Endodermal cell (in vitro differentiated cells): ENCODE results near the gene CPT1A. TPM values are rescaled to one million over a fixed set of nuclear protein-coding genes. Genes with fewer than 3 reads are reported as not detected.
A peak's percentile ranks its signal among the peaks of the same experiment; 100 is the strongest.

Source experiments
- DNase-seq: peaks from one replicate; pipeline ENCODE4 v3.0.0-alpha.2; 2017
- H3K27ac ChIP-seq: 2 replicates; pipeline ENCODE4 v1.5.1; 2013; ENCODE audit warnings: mild to moderate bottlenecking, low read depth, low read length, moderate library complexity
- H3K27me3 ChIP-seq: 2 replicates; pipeline ENCODE4 v1.6.1; 2013; ENCODE audit warnings: mild to moderate bottlenecking, low read length, moderate library complexity; ENCODE audit not compliant: insufficient read depth, control insufficient read depth, poor library complexity, severe bottlenecking
- H3K36me3 ChIP-seq: 2 replicates; pipeline ENCODE4 v1.7.0; 2013; ENCODE audit warnings: mild to moderate bottlenecking, low read length, moderate library complexity; ENCODE audit not compliant: control insufficient read depth, insufficient read depth
- H3K4me1 ChIP-seq: one replicate; pipeline ENCODE4 v1.7.0; 2013; ENCODE audit warnings: low read length; ENCODE audit not compliant: control insufficient read depth, insufficient read depth
- H3K4me3 ChIP-seq: 2 replicates; pipeline ENCODE4 v1.5.1; 2013; ENCODE audit warnings: mild to moderate bottlenecking, low read length, moderate library complexity
- H3K9ac ChIP-seq: 2 replicates; pipeline ENCODE4 v1.6.1; 2013; ENCODE audit warnings: mild to moderate bottlenecking, low read length, moderate library complexity; ENCODE audit not compliant: poor library complexity, severe bottlenecking; ENCODE audit errors: extremely low read depth
- H3K9me3 ChIP-seq: 2 replicates; pipeline ENCODE4 v1.6.1; 2013; ENCODE audit warnings: mild to moderate bottlenecking, low read length, moderate library complexity; ENCODE audit not compliant: control insufficient read depth
- H3K27ac Mint-ChIP-seq: 2 replicates; pipeline ENCODE4 v1.8.0; 2020; ENCODE audit warnings: mixed read lengths
- H3K27me3 Mint-ChIP-seq: 2 replicates; pipeline ENCODE4 v1.8.0; 2021; ENCODE audit warnings: mild to moderate bottlenecking, mixed read lengths; ENCODE audit not compliant: insufficient read depth
- H3K36me3 Mint-ChIP-seq: 2 replicates; pipeline ENCODE4 v1.8.0; 2020; ENCODE audit warnings: low read depth, mixed read lengths
- H3K4me1 Mint-ChIP-seq: 2 replicates; pipeline ENCODE4 v1.8.0; 2020; ENCODE audit warnings: mixed read lengths
- H3K4me3 Mint-ChIP-seq: 2 replicates; pipeline ENCODE4 v1.8.0; 2020; ENCODE audit warnings: mild to moderate bottlenecking, moderate library complexity, mixed read lengths
- H3K9me3 Mint-ChIP-seq: 2 replicates; pipeline ENCODE4 v1.8.0; 2020; ENCODE audit warnings: mild to moderate bottlenecking, mixed read lengths
- WGBS, 2 experiments: methylation state at CpG; one replicate each; pipeline versions ENCODE4 v1.1.5 to v1.1.7; 2013; ENCODE audit warnings: missing lambda C conversion rate in 2 of 2, mixed read lengths in 1 of 2; ENCODE audit not compliant: insufficient coverage in 1 of 2, insufficient read length in 1 of 2; 5-methylcytosine and 5-hydroxymethylcytosine counted together
- total RNA-seq, 2 donors: library from RNA; stranded (reverse); fragmentation: NEBNext Ultra II Directional in 1 of 2; extraction: Animal tissue kit (Norgen Biotek cat#: 25700) in 1 of 2; gene quantifications; 2 replicates in 1 of 2; 3 replicates in 1 of 2; pipeline ENCODE4 v1.2.1, GENCODE V29; 2021
- TF ChIP-seq, protein P1 (sequence below): fragments of 200-600 bp; sonication (generic); conservative IDR thresholded peaks from 2 replicates; pipeline ENCODE4 v1.5.0; 2021; ENCODE audit warnings: antibody characterized with exemption, mild to moderate bottlenecking

Gene CPT1A
- total RNA-seq, 2 donors from 2014 or later = 3.3 to 7.3 TPM

DNA sequence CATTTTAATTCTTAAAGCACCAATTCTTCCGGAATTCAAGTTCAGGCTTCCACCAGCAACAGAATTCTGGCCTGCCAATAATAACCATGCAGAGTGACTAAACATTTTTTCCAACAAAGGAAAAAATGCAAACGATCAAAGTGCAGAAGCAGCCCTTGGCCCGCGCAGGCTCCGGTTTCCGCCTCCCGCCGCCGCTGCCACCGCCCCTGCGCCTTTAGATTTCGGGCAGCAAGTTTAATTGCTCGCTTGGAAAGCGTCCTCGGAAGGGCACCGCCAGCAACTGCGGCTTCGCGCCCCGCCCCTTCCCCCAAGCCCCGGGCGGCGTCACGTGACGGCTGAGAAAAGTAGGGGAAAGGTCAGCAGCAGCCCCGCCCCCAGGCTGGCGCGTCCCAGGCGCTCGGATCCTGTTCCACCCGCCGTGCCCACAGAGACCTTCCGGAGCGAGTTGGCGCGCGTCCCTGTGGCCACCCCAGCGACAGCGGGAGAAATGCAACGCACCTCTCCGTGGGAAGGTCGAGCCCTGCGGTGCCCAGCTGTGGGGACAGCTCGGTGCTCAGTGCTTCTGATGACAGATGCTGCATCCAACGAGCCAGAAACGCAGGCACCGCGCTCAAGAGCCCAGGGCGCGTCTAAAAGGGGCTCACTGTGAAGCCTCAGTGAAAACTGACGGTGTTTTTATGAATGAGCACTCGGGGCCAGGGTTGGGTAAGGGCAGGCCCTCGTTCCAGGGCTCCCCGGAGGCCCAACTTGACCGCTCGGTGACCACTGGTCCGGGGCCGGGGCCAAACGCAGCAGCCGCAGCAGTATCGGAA lies 2.5 kb downstream of the CPT1A start:
- Histone ChIP-seq H3K9ac (peak overlapping the region; percentile 62), H3K27ac (peak overlapping the region; percentile 86), H3K36me3 (no peaks in the 10 kb centered on the region), H3K9me3 (no peaks in the 10 kb centered on the region), H3K4me1 (no peaks in the 10 kb centered on the region), H3K4me3 (peak overlapping the region; percentile 86), H3K27me3 (peaks cover 47% of the 10 kb centered on the region)
- H3K9me3 Mint-ChIP-seq = no peaks in the 10 kb centered on the region
- WGBS, 2 experiments = 1 to 2% methylated on average over 40 to 61 of the region's 61 CpGs
- peak overlapping the region; percentile 66 for H3K4me3 Mint-ChIP-seq
- peaks cover 12% of the 10 kb centered on the region for H3K4me1 Mint-ChIP-seq
- H3K27ac Mint-ChIP-seq = peak overlapping the region; percentile 80
- peak; percentile 98 for DNase-seq
- H3K36me3 Mint-ChIP-seq = no peaks in the 10 kb centered on the region
- H3K27me3 Mint-ChIP-seq = peaks cover 39% of the 10 kb centered on the region
- TF ChIP-seq, protein P1, sequence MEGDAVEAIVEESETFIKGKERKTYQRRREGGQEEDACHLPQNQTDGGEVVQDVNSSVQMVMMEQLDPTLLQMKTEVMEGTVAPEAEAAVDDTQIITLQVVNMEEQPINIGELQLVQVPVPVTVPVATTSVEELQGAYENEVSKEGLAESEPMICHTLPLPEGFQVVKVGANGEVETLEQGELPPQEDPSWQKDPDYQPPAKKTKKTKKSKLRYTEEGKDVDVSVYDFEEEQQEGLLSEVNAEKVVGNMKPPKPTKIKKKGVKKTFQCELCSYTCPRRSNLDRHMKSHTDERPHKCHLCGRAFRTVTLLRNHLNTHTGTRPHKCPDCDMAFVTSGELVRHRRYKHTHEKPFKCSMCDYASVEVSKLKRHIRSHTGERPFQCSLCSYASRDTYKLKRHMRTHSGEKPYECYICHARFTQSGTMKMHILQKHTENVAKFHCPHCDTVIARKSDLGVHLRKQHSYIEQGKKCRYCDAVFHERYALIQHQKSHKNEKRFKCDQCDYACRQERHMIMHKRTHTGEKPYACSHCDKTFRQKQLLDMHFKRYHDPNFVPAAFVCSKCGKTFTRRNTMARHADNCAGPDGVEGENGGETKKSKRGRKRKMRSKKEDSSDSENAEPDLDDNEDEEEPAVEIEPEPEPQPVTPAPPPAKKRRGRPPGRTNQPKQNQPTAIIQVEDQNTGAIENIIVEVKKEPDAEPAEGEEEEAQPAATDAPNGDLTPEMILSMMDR = no peak

DNA sequence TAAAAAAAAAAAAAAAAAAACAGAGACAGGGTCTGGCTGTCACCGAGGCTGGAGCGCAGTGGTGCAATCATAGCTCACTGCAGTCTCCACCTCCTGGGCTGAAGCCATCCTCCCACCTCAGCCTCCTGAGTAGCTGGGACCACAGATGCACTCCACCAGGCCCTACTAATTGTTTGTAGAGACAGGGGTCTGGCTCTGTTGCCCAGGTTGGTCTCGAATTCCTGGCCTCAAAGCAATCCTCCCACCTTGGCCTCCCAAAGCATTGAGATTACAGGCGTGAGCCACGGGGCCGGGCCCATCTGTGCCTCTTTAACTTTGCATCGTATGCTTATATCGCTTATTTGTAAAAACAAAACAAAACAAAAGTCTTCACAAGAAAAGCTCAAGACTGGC lies 3.1 kb downstream of the CPT1A start:
- H3K27ac ChIP-seq = peak overlapping the region; percentile 86
- Mint-ChIP-seq H3K4me1 (peaks cover 12% of the 10 kb centered on the region), H3K27me3 (peaks cover 32% of the 10 kb centered on the region), H3K9me3 (no peaks in the 10 kb centered on the region), H3K27ac (peak overlapping the region; percentile 77), H3K36me3 (no peaks in the 10 kb centered on the region), H3K4me3 (peak overlapping the region; percentile 66)
- peak overlapping the region; percentile 86 for H3K4me3 ChIP-seq
- WGBS, 2 experiments = 82 to 86% methylated on average over 4 to 8 of the region's 8 CpGs
- TF ChIP-seq, protein P1 = no peak
- no peak for DNase-seq
- H3K9ac ChIP-seq = peak overlapping the region; percentile 62
- H3K36me3 ChIP-seq = no peaks in the 10 kb centered on the region
- H3K9me3 ChIP-seq = no peaks in the 10 kb centered on the region
- peaks cover 40% of the 10 kb centered on the region for H3K27me3 ChIP-seq
- H3K4me1 ChIP-seq = no peaks in the 10 kb centered on the region

DNA sequence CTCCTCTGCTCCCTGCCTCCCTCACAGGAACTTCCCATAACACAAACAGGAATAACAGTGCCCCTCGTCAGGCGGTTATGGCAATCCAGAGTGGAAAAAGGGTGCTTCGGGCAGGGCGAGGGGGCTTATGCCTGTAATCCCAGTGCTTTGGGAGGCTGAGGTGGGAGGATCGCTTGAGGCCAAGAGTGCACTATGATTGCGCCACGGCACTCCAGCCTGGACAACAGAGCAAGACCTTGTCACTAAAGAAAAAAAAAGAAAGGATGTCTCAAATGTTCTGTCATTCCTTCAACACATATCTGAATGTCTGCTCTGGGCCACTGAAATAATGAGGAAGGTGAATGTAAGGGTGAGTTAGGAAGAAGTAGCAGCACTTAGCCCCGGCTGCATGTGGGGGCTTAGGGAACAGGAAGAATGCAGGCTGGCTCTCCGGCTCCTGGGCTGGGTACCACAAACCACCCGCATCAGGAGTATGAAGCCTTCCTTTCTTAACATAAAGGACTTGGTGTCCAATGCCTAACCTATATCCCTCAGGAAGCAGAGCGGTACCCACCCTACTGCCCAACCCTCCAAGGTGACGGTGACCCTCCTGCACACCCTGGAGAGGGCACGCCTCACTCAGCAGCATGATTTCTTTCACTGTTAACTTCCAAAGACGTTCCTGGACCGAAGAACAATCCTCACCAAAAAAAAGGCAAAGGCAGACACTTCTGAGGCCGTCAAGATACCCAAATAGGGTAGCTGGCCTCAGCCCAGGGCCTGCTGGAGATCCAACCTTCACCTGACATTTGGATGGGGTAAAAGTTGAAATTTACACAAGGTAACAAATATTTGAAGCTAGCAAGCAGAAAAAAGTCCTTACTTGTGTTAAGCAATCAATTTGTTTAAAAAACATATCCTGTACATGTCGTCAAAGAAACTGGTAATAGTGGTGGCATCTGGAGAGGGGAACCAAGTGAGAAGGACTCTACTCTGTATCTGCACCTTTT lies 3.8 kb downstream of the CPT1A start:
- Histone ChIP-seq H3K36me3 (no peaks in the 10 kb centered on the region), H3K4me1 (no peaks in the 10 kb centered on the region), H3K9me3 (no peaks in the 10 kb centered on the region), H3K27me3 (peaks cover 33% of the 10 kb centered on the region), H3K27ac (no peak overlapping the region), H3K4me3 (no peak overlapping the region), H3K9ac (no peak overlapping the region)
- Mint-ChIP-seq H3K36me3 (no peaks in the 10 kb centered on the region), H3K4me3 (peak overlapping the region; percentile 12), H3K9me3 (no peaks in the 10 kb centered on the region), H3K27me3 (peaks cover 25% of the 10 kb centered on the region), H3K4me1 (peaks cover 15% of the 10 kb centered on the region), H3K27ac (no peak overlapping the region)
- no peak for DNase-seq
- 91% methylated on average over 10 to 17 of the region's 17 CpGs for WGBS, 2 experiments
- TF ChIP-seq, protein P1 = no peak
